IPS DF 4.7 (cell line): ENCODE data around the gene IRS2.

ENCODE experiments used
- DNase-seq: peaks from one replicate; pipeline ENCODE4 v3.0.0-alpha.2; 2013; ENCODE audit warnings: low spot score; ENCODE audit errors: extremely low read depth

The IRS2 gene

GRCh38 chr13:109807345-109807744 lies 21.0 kb upstream of the IRS2 start:
- DNase-seq: no peak

DNA sequence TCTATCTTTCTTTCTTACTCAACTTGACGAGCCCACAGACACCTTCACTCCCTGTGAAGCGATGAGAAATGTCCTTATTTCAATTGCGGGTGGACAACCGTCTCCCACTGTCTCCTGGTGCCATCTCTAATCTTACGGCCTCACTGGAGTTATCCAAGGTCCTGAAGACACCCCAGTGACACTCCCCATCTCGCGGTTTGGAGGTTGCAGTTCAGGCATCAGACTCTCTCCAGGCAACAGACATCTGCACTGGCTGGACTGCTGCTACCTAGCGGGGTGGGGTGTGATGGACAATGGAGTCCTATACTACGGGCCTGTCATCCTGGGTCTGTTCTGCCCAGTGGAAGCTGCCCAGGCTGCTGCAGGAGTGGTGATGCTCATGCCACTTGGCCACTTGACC lies 18.3 kb upstream of the IRS2 start:
- DNase-seq: no peak

GRCh38 chr13:109803825-109804224 lies 17.4 kb upstream of the IRS2 start:
- no peak for DNase-seq

GRCh38 chr13:109802936-109803335 lies 16.6 kb upstream of the IRS2 start:
- no peak for DNase-seq

DNA sequence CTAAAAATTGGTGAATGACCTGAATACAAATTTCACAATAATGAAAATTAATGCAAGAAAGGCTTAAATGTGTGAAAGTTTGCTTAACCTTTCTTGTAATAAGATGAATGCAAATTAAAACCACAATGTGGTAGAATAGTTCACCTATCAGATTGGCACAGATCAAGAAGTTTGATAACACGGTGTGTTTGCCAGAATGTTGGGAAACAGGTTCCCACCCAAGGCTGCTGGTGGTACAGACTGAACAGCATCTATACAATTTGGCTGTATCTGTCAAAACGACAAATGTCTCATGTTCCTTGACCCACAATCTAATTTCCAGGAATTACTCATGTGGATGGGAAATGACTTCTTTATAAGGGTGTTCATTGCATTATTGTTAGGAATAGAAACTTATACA lies 8.6 kb upstream of the IRS2 start:
- no peak for DNase-seq

DNA sequence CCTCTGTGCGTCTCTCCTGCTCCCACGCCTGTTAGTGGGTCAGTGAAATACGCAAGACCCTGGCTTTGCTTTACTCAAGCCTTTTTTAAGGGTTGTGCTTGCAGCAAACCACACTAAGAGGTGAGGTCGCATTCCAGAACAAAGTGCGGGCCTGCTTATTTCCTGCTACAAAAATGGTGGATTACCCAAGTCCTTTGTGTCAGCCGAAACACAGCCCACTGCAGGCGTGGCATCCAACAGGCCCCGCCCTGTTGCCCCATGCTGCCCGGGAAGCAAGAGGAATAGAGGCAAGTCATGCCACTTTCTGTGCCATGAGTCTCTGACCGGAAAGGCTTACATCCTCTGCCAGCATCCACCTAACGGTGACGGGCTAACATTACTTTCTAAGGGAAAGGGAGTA lies 7.7 kb upstream of the IRS2 start:
- no peak for DNase-seq

DNA sequence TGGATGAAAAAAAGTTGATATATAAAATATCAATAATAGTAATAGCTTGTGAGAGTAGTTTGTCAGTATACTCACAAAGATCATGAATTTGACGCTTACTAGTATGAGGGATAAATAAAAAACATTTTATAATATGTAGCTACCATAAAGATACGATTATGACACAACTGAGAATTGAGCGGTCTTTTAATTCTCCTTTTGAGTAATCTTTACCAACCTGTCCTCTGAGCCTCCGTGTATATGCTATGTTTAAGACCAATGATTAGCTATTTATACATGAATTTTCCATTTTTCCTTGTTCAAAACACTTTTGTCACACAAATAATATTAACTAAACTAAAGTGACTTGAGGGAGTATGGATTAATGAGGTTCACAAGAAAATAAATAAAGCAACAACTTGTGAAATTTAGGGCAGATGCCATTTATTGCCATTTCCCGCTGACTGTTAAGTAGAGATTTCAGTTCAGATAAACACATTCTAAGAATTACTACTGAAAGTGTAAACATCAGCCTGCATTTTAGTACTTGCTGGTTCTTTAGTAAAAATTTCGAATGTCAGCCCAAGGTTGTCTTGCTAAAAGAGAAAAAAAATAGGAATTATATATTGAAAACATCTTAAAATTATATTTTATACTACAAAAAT lies 6.2 kb upstream of the IRS2 start:
- no peak for DNase-seq

DNA sequence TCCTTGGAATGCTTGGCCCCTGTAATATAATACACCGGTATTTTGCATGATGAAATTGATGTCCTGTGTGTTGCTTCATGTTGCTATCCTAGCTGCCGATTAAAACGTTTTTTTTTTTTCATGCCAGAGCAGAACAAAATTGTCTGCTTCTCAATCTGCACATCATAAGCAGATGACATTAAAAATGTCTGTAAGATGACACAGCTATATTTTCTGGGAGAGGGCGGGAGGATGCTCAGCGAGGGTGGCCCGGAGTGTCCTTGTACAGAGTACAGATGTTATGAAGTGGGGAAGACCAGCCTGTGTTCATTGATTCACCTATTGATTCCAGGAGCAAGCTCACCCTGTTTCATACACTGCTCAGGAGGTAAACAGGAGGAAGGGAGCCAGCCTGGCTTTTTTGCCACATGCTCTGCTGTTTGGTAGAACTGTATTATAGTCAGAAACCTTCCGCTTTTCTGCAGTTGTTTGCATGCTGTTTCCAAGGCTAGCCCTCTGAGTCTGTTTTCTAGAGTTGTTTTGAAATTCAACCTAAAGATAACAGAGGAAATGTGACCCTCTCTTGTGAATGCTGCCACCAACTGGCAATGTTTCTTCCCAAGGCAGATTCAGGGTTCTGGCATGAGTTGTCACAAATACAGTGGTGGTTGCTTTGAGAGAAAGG lies 4.7 kb upstream of the IRS2 start:
- DNase-seq: no peak

DNA sequence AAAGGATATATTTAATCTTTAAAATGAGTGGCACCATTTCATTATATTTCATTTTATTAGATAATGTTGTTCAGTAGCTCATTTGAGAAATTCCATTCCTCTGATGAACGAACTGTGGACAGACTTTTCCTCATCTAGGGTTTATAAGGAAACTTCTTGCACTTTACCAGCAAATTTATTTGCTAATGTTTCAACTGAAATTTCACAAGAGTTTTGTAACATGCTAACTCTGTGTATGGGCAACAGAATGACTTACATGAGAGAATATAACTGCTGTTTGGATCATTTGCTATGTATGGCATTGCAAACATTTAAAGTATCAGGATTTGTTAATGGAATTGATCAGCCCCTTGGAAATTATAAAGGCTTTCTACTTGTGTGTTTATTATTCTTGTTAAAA lies 3.7 kb upstream of the IRS2 start:
- no peak for DNase-seq

GRCh38 chr13:109789262-109789661 lies 2.9 kb upstream of the IRS2 start:
- DNase-seq: no peak

- DNase-seq: no peak
Observed at GRCh38 chr13:109788372-109789111, 2.2 kb upstream of the IRS2 start.

DNA sequence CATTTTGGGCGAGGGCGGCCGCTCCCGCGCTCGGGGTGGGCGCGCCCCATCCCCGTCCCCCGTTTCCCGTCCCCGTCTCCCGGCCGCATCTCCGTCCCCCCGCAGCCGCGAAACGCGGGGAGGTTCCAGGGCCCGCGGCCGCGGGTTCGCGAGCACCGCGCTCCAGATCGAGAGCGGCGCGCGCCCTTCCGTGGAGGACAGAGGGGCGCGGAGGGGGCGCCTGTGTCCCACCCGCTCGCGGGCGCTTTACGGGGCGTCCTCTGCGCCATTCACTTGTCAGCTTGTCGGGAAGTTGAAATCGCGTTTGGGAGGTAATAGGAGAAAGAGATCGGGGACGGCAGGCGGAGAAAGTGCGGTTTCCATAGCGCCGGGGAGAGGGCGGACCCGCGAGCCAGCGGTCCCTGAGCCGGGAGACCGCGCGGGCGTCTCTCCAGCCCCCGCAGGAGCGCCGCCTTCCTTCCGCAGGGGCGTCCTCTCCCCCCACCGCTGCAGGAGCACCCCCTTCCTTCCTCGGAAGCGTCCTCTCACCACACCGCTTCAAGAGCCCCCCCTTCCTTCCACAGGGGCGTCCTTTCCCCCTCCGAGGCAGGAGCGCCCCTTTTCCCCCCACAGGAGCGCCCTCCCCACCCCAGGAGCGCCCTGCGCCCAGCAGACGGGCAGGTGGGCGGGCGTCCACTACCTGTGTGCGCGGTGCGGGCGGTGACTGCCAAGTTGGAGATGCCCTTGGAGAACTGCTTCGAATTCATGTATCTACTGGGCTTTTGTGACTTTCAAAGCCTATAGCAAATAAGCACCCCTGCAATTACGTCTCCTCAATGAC lies 962 bp upstream of the IRS2 start:
- DNase-seq: no peak

GRCh38 chr13:109785892-109786450 lies 412 bp downstream of the IRS2 start:
- no peak for DNase-seq

- DNase-seq: no peak
Observed at GRCh38 chr13:109785141-109785891, 1.1 kb downstream of the IRS2 start.

DNA sequence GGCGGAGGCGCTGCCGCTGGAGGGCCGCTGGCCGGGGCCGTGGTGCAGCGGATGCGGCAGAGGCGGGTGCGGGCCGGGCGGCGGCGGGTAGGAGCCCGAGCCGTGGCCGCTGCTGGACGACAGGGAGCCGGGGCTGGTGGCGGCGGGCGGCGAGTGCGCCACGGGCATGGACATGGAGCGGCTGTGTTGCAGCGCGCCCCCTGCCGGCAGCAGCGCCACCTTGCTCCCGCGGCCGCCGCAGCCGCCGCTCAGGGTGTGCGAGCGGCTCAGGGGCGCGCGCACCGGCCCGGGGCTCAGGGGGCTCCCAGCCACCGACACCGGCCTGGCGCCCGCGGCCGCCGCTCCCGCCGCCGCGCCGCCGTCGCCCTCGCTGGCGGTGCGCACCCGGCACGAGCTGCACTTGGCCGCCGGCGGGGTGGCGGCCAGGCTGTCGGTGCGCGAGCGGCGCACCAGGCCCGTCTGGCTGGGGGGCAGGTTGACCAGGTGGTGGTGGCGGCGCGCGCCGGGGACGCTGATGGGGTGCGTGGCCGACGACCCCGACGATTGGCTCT lies 1.7 kb downstream of the IRS2 start:
- DNase-seq: no peak

DNA sequence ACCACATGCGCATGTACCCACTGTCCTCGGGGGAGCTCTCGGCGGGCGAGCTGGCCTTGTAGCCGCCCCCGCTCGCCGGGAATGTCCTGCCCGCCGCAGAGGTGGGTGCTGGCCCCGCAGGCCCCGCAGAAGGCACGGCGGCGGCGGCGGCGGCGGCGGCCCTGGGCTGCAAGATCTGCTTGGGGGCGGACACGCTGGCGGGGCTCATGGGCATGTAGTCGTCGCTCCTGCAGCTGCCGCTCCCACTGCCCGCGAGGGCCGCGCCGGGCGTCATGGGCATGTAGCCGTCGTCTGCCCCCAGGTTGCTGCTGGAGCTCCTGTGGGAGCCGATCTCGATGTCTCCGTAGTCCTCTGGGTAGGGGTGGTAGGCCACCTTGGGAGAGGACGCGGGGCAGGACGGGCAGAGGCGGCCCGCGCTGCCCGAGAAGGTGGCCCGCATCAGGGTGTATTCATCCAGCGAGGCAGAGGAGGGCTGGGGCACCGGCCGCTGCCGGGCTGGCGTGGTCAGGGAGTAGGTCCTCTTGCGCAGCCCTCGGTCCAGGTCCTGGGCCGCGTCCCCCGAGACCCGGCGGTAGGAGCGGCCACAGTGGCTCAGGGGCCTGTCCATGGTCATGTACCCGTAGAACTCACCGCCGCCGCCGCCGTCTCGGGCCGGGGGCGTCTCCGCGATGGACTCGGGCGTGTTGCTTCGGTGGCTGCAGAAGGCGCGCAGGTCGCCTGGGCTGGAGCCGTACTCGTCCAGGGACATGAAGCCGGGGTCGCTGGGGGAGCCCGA lies 2.4 kb downstream of the IRS2 start:
- no peak for DNase-seq

DNA sequence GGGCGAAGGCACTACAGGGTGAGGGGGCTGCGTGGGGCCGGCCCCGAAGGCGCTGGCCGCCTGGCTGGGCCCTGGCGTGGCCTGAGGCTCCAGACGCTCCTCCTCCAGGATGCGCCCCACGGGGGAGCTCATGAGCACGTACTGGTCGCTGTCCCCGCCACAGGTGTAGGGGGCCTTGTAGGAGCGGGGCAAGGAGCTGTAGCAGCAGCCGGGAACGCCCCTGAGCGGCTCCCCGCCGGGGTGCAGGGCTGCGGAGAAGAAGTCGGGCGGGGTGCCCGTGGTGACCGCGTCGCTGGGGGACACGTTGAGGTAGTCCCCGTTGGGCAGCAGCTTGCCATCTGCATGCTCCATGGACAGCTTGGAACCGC lies 3.0 kb downstream of the IRS2 start:
- DNase-seq: no peak

- DNase-seq: no peak
Observed at GRCh38 chr13:109782823-109783431, 3.5 kb downstream of the IRS2 start.

- DNase-seq: no peak
Observed at GRCh38 chr13:109782066-109782822, 4.1 kb downstream of the IRS2 start.
